Stimulated activated naive CD4-positive, alpha-beta T cell (primary cell): ENCODE data around the gene TMEM179B.

Experiments
- DNase-seq, 6 experiments: peaks; one replicate each; lab custom pipeline; 2025; lab: John Stamatoyannopoulos, UW

TMEM179B gene

DNA sequence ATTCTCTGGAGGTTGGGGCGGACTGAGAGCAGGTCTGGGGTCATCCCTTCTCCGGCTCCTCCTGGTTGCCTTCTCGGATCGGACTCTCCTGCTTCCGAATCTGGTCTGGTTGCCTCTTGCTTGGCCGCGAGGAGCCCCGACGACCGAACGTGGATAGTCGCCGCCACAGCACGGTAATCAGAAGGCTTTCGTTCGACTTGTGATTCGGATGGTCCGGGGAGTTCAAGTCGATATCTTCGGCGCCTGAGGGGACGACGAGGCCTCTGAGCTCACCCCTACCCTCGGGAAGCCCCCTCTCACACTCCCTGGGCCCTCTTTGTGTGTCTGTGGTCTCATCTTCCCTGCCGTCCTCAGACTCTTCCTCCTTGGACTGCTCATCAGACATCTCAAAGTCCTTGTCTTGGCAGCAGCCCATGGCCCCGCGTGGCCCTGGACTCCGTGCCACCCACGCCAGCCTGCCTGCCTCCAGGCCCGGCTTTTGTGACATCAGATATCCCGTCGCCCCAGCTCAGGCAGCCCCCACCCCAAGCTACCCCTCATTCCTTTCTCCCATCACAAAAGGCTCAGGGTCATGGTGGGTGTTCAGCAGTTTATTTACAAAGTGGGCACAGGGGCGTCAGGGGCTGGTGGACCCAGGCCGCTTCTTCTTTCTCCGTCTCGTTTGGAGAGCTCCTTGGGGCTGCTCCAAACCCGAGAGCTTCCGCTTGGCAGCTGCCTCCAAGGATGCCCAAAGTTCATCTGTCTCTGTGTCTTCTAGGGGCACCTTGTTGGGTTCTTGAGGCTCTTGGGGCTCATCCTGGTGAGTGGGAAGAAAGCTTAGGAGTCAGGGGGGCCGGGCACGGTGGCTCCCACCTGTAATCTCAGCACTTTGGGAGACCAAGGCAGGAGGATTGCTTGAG, 45.4 kb downstream of the TMEM179B start, which contains the start of gene TEX54:
TSS of gene TEX54 (minus strand) at position 506 of the 899 bp plus-strand sequence.
- no peak for DNase-seq

DNA sequence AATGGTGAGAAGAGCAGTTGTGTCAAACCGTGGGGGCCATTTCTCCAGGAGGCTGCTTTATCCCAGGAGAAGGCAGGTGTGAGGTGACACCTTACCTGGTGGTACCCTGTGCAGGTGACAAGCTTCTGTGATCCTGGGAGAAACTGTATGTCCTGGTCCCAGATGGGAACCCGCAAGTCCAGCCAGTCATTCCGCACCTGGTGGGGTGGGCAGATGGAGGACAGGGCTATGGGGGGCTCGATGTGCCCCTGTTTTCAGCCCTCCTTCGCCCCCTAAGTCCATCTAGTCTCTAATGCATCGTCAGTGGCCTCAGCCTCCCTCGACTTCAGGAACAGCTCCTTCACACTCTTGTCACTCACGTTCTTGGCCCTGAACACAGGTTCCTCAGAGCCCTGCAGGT, 48.1 kb downstream of the TMEM179B start:
- no peak for DNase-seq

DNA sequence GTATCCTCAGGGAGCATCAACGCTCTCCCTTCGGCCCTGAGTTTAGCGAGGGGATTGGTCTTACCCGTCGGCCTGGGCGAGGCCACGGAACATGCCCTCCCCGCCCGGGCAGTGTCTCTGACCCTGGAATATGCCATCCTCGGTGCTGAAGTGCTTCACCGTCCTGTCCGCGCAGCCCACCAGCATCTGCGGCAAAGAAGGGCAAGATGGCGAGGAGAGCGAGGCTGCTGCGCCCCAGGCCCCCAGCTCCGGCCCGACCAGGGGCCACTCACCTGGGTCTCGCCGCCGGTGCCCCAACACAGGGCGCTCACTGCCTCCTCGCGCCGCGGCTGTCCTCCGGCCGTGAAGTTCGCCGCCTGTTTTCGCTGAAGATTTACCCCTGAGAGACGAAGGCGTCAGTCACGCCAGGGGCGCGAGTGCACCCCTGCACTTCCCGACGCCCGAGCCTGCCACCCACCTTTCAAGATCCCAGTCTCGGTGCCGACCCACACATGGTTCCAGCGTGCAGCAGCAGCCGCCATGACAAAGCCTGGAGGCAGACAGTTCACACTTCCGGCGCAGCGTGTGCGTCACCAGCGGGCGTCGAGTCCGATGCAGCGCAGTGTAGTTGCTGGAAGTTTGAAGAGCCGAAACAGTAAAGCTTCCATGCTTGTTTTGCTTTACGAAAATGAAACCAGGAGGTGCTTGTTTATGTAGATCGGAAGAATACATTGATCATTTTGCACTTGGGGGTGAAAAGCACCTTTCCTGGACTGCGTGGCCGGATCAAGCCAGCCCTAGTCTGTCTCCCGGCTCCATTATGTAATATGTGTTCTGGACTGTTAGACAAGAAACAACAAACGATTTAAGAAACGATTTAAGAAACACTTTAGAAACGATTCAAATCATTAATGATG, 52.1 kb downstream of the TMEM179B start, which contains the start of gene WDR74:
TSS of gene WDR74 (minus strand) at position 541 of the 896 bp plus-strand sequence. CDS start at position 521, 20 bp downstream.
- peak; percentile 81 to 93 (median 91) for DNase-seq
